Neural progenitor cell (in vitro differentiated cells): ENCODE data around the gene TTC12. TPM values are rescaled to one million over a fixed set of nuclear protein-coding genes. Genes with fewer than 3 reads are reported as not detected.

Experiments
- DNase-seq: peaks from one replicate; pipeline ENCODE4 v3.0.0-alpha.2; 2016; ENCODE audit warnings: low spot score
- H2AFZ ChIP-seq: fragments of 200-600 bp; sonication (generic); replicated peaks from 2 replicates; pipeline ENCODE4 v1.6.1; 2016; ENCODE audit warnings: antibody characterized with exemption
- H3F3A ChIP-seq: fragments of 200-600 bp; sonication (generic); 2 replicates; pipeline ENCODE4 v1.6.1; 2016; ENCODE audit warnings: antibody characterized with exemption, low read depth
- H3K27ac ChIP-seq: fragments of 200-600 bp; sonication (generic); 2 replicates; pipeline ENCODE4 v1.5.1; 2016; ENCODE audit warnings: mild to moderate bottlenecking
- H3K27me3 ChIP-seq: fragments of 200-600 bp; sonication (generic); 2 replicates; pipeline ENCODE4 v1.6.1; 2016; ENCODE audit warnings: mild to moderate bottlenecking, moderate library complexity
- H3K36me3 ChIP-seq: fragments of 200-600 bp; sonication (generic); 2 replicates; pipeline ENCODE4 v1.5.1; 2016
- H3K4me1 ChIP-seq: fragments of 200-600 bp; sonication (generic); 2 replicates; pipeline ENCODE4 v1.6.1; 2016; ENCODE audit warnings: mixed run types
- H3K4me2 ChIP-seq: fragments of 200-600 bp; sonication (generic); 2 replicates; pipeline ENCODE4 v1.6.1; 2016
- H3K4me3 ChIP-seq: fragments of 200-600 bp; sonication (generic); 2 replicates; pipeline ENCODE4 v1.5.1; 2016
- H3K79me2 ChIP-seq: fragments of 200-600 bp; sonication (generic); 2 replicates; pipeline ENCODE4 v1.6.1; 2016; ENCODE audit warnings: low read depth
- H3K9ac ChIP-seq: fragments of 200-600 bp; sonication (generic); 2 replicates; pipeline ENCODE4 v1.6.1; 2016
- H3K9me3 ChIP-seq: fragments of 200-600 bp; sonication (generic); 2 replicates; pipeline ENCODE4 v1.5.1; 2016; ENCODE audit warnings: low read depth
- H4K20me1 ChIP-seq: fragments of 200-600 bp; sonication (generic); 2 replicates; pipeline ENCODE4 v1.6.1; 2016; ENCODE audit warnings: low read depth
- H3K27ac Mint-ChIP-seq: 3 replicates; pipeline ENCODE4 v1.8.0; 2021; ENCODE audit warnings: mixed read lengths
- H3K27me3 Mint-ChIP-seq: 2 replicates; pipeline ENCODE4 v1.8.0; 2022; ENCODE audit warnings: low read depth, mild to moderate bottlenecking, inconsistent platforms, moderate library complexity, mixed read lengths; ENCODE audit not compliant: insufficient read depth
- H3K36me3 Mint-ChIP-seq: 3 replicates; pipeline ENCODE4 v1.8.0; 2021; ENCODE audit warnings: mixed read lengths
- H3K4me1 Mint-ChIP-seq: 3 replicates; pipeline ENCODE4 v1.8.0; 2021; ENCODE audit warnings: mixed read lengths
- H3K4me3 Mint-ChIP-seq: 3 replicates; pipeline ENCODE4 v1.8.0; 2021; ENCODE audit warnings: mild to moderate bottlenecking, moderate library complexity, mixed read lengths
- H3K9me3 Mint-ChIP-seq: 3 replicates; pipeline ENCODE4 v1.8.0; 2020; ENCODE audit warnings: mixed read lengths
- CTCF ChIP-seq: fragments of 200-600 bp; sonication (generic); IDR thresholded peaks from 2 replicates; pipeline ENCODE4 v1.5.1; 2017; ENCODE audit warnings: antibody characterized with exemption, mild to moderate bottlenecking
- EZH2 ChIP-seq: fragments of 200-600 bp; sonication (generic); IDR thresholded peaks from 2 replicates; pipeline ENCODE4 v1.6.1; 2017; ENCODE audit warnings: antibody characterized with exemption, mild to moderate bottlenecking, moderate library complexity
- EZH2phosphoT487 ChIP-seq: fragments of 200-600 bp; sonication (generic); IDR thresholded peaks from 2 replicates; pipeline ENCODE4 v1.6.1; 2017; ENCODE audit warnings: antibody characterized with exemption
- total RNA-seq: library from RNA; depleted of rRNA; stranded (reverse); fragments of >200 nt; gene quantifications from 2 replicates; pipeline ENCODE4 v1.2.3, GENCODE V29; 2015; ENCODE audit warnings: low replicate concordance

TTC12 gene
- total RNA-seq, 1 donor from 2014 or later, result 33.4 TPM

GRCh38 chr11:113387605-113388211 is 73.3 kb downstream of the TTC12 start, which contains the start of gene ANKK1:
Gene ANKK1 (plus strand): TSS chr11:113387779. CDS start chr11:113387885, 106 bp downstream.
- Histone ChIP-seq H4K20me1 (no peaks in the 10 kb centered on the region), H3K4me1 (peaks cover 33% of the 10 kb centered on the region), H2AFZ (peak within 1 kb of the TSS; percentile 88), H3K4me2 (peak within 1 kb of the TSS; percentile 79), H3K27me3 (peaks cover 9% of the 10 kb centered on the region), H3K9me3 (no peaks in the 10 kb centered on the region), H3K27ac (no peak within 1 kb of the TSS), H3K36me3 (no peaks in the 10 kb centered on the region), H3K4me3 (peak within 1 kb of the TSS; percentile 43), H3K9ac (no peak within 1 kb of the TSS), H3K79me2 (no peaks in the 10 kb centered on the region), H3F3A (peaks cover 21% of the 10 kb centered on the region)
- Mint-ChIP-seq H3K4me3 (no peak within 1 kb of the TSS), H3K9me3 (no peaks in the 10 kb centered on the region), H3K36me3 (no peaks in the 10 kb centered on the region), H3K4me1 (no peaks in the 10 kb centered on the region), H3K27ac (no peak within 1 kb of the TSS), H3K27me3 (no peaks in the 10 kb centered on the region)
- DNase-seq, result peak; percentile 74
- TF ChIP-seq EZH2, result no peak
- TF ChIP-seq CTCF, result peak; percentile 62
- TF ChIP-seq EZH2phosphoT487, result no peak

- H3K27ac Mint-ChIP-seq, result no peak overlapping the region
- H3K4me3 ChIP-seq, result no peak overlapping the region
- H3K9ac ChIP-seq, result no peak overlapping the region
- H3K36me3 Mint-ChIP-seq, result no peaks in the 10 kb centered on the region
- peaks cover 33% of the 10 kb centered on the region for H3K4me1 ChIP-seq
- H2AFZ ChIP-seq, result no peak overlapping the region
- DNase-seq, result peak; percentile 65
- no peaks in the 10 kb centered on the region for H3K27me3 Mint-ChIP-seq
- H3K36me3 ChIP-seq, result no peaks in the 10 kb centered on the region
- no peak overlapping the region for H3K4me3 Mint-ChIP-seq
- peak overlapping the region; percentile 17 for H3K4me2 ChIP-seq
- no peaks in the 10 kb centered on the region for H3K4me1 Mint-ChIP-seq
- no peak for TF ChIP-seq EZH2
- TF ChIP-seq CTCF, result no peak
- peak; percentile 88 for TF ChIP-seq EZH2phosphoT487
- H4K20me1 ChIP-seq, result no peaks in the 10 kb centered on the region
- no peaks in the 10 kb centered on the region for H3K79me2 ChIP-seq
- no peaks in the 10 kb centered on the region for H3K9me3 Mint-ChIP-seq
- H3F3A ChIP-seq, result peaks cover 21% of the 10 kb centered on the region
- peaks cover 9% of the 10 kb centered on the region for H3K27me3 ChIP-seq
- no peaks in the 10 kb centered on the region for H3K9me3 ChIP-seq
- no peak overlapping the region for H3K27ac ChIP-seq
These were observed 74.9 kb downstream of the TTC12 start for GRCh38 chr11:113389272-113389671.

- H3K4me1 ChIP-seq, result peaks cover 23% of the 10 kb centered on the region
- no peak overlapping the region for H3K27ac ChIP-seq
- H4K20me1 ChIP-seq, result no peaks in the 10 kb centered on the region
- no peak overlapping the region for H3K4me2 ChIP-seq
- H3K36me3 ChIP-seq, result no peaks in the 10 kb centered on the region
- no peaks in the 10 kb centered on the region for H3K36me3 Mint-ChIP-seq
- H3K9ac ChIP-seq, result no peak overlapping the region
- no peaks in the 10 kb centered on the region for H3K4me1 Mint-ChIP-seq
- H3K9me3 Mint-ChIP-seq, result no peaks in the 10 kb centered on the region
- no peak overlapping the region for H3K27ac Mint-ChIP-seq
- H3F3A ChIP-seq, result peaks cover 21% of the 10 kb centered on the region
- H3K9me3 ChIP-seq, result no peaks in the 10 kb centered on the region
- no peaks in the 10 kb centered on the region for H3K27me3 Mint-ChIP-seq
- TF ChIP-seq EZH2phosphoT487 (no peak), EZH2 (no peak), CTCF (no peak)
- no peak overlapping the region for H3K4me3 Mint-ChIP-seq
- no peak overlapping the region for H2AFZ ChIP-seq
- no peak overlapping the region for H3K4me3 ChIP-seq
- no peak for DNase-seq
- H3K27me3 ChIP-seq, result peaks cover 2% of the 10 kb centered on the region
- no peaks in the 10 kb centered on the region for H3K79me2 ChIP-seq
These were observed 78.0 kb downstream of the TTC12 start for GRCh38 chr11:113392236-113392921.
